ENCODE data around the gene PTTG1IP.

Gene PTTG1IP

GRCh38 chr21:44819283-44820243 is 53.9 kb downstream of the PTTG1IP start:
- DNase-seq (ENCODE audit: low spot score) = no peak

GRCh38 chr21:44818640-44819011 is 54.9 kb downstream of the PTTG1IP start:
- DNase-seq (ENCODE audit: low spot score) = no peak

GRCh38 chr21:44817914-44818639 is 55.4 kb downstream of the PTTG1IP start, which contains the start of gene SUMO3:
TSS of gene SUMO3 (minus strand) at chr21:44818062. CDS start at chr21:44817968, 94 bp downstream.
- peak; percentile 79 for DNase-seq (ENCODE audit: low spot score)

- DNase-seq (ENCODE audit: low spot score) = peak; percentile 94
Observed at GRCh38 chr21:44817506-44817880, 56.0 kb downstream of the PTTG1IP start.

- DNase-seq (ENCODE audit: low spot score) = no peak
Observed at GRCh38 chr21:44816761-44817505, 56.6 kb downstream of the PTTG1IP start.

GRCh38 chr21:44815852-44816628 is 57.5 kb downstream of the PTTG1IP start:
- no peak for DNase-seq (ENCODE audit: low spot score)

- DNase-seq (ENCODE audit: low spot score) = no peak
Observed at GRCh38 chr21:44815225-44815624, 58.3 kb downstream of the PTTG1IP start.

GRCh38 chr21:44814498-44815023 is 58.9 kb downstream of the PTTG1IP start:
- no peak for DNase-seq (ENCODE audit: low spot score)

- no peak for DNase-seq (ENCODE audit: low spot score)
Observed at GRCh38 chr21:44813727-44814126, 59.8 kb downstream of the PTTG1IP start.

GRCh38 chr21:44813149-44813548 is 60.3 kb downstream of the PTTG1IP start:
- no peak for DNase-seq (ENCODE audit: low spot score)

- DNase-seq (ENCODE audit: low spot score) = no peak
Observed at GRCh38 chr21:44812640-44813039, 60.9 kb downstream of the PTTG1IP start.

- DNase-seq (ENCODE audit: low spot score) = no peak
Observed at GRCh38 chr21:44810779-44811178, 62.7 kb downstream of the PTTG1IP start.

- no peak for DNase-seq (ENCODE audit: low spot score)
Observed at GRCh38 chr21:44805859-44806258, 67.6 kb downstream of the PTTG1IP start.

- no peak for DNase-seq (ENCODE audit: low spot score)
Observed at GRCh38 chr21:44805226-44805625, 68.3 kb downstream of the PTTG1IP start.

- DNase-seq (ENCODE audit: low spot score) = no peak
Observed at GRCh38 chr21:44804762-44805161, 68.7 kb downstream of the PTTG1IP start.

GRCh38 chr21:44803651-44804050 is 69.8 kb downstream of the PTTG1IP start:
- DNase-seq (ENCODE audit: low spot score) = no peak

GRCh38 chr21:44802396-44803153 is 70.9 kb downstream of the PTTG1IP start:
- no peak for DNase-seq (ENCODE audit: low spot score)

- DNase-seq (ENCODE audit: low spot score) = peak; percentile 81
Observed at GRCh38 chr21:44801468-44802395, 71.8 kb downstream of the PTTG1IP start, which contains the start of gene UBE2G2. TSS of gene UBE2G2 (minus strand) at chr21:44801820. CDS start at chr21:44801748, 72 bp downstream.

- peak; percentile 54 for DNase-seq (ENCODE audit: low spot score)
Observed at GRCh38 chr21:44800971-44801467, 72.5 kb downstream of the PTTG1IP start.
